Renal cortical epithelial cell (primary cell): Measurements from ENCODE around the gene GALR3. TPM values are rescaled to one million over a fixed set of nuclear protein-coding genes. Genes with fewer than 3 reads are reported as not detected.

Source experiments
- DNase-seq: peaks from one replicate; pipeline ENCODE4 v3.0.0-alpha.2; 2011; ENCODE audit warnings: low read depth
- total RNA-seq: library from RNA; depleted of rRNA; stranded (reverse); fragments of >200 nt; gene quantifications from 2 replicates; pipeline ENCODE4 v1.2.3, GENCODE V29; 2014

Gene GALR3
- total RNA-seq, 1 donor from 2014 or later, result not detected

DNA sequence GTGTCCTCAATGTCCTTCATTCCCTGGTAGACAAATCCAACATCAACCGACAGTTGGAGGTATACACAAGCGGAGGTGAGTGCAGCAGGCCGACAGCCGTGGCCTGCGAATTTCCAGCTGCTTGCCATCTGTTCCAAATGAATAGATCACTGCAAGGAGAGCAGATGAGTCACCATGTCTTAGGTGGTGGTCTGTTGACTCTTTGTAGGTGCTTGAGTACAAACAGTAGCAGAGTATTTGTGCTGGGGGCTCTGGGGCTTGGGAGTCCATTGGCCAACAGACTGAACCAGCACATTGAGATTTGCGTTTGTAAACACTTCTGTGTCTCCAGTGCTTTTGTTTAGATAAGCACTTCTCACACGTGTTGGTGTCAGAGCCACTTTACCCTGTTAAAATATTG, 47.1 kb downstream of the GALR3 start:
- no peak for DNase-seq

Other genes starting within 250 kb of the GALR3 start
- gene LGALS2, start 243.3 kb upstream of the GALR3 start, total RNA-seq, result not detected in 2 replicates
- gene GGA1, start 214.5 kb upstream of the GALR3 start, total RNA-seq, result 45.5 and 57.9 TPM in 2 replicates
- gene SH3BP1, start 183.7 kb upstream of the GALR3 start, total RNA-seq, result 5.0 and 8.1 TPM in 2 replicates
- 6.1 and 10.6 TPM in 2 replicates for gene PDXP, start 164.7 kb upstream of the GALR3 start, total RNA-seq
- gene LGALS1, start 147.7 kb upstream of the GALR3 start, total RNA-seq, result 761 and 4,632 TPM in 2 replicates
- gene NOL12, start 137.0 kb upstream of the GALR3 start, total RNA-seq, result 18.1 and 19.6 TPM in 2 replicates
- 89.1 and 114 TPM in 2 replicates for gene TRIOBP, start 126.3 kb upstream of the GALR3 start, total RNA-seq
- 9.9 and 24.7 TPM in 2 replicates for gene GCAT, start 15.4 kb upstream of the GALR3 start, total RNA-seq
- 32.8 and 45.7 TPM in 2 replicates for gene ANKRD54, start 21.0 kb downstream of the GALR3 start, total RNA-seq
- 278 and 409 TPM in 2 replicates for gene EIF3L, start 26.0 kb downstream of the GALR3 start, total RNA-seq
- gene MICALL1, start 82.9 kb downstream of the GALR3 start, total RNA-seq, result 35.9 and 65.0 TPM in 2 replicates
- gene C22orf23, start 130.2 kb downstream of the GALR3 start, total RNA-seq, result 0.05 TPM in 1 of 2 replicates, not detected in the other
- 14.2 and 37.9 TPM in 2 replicates for gene POLR2F, start 130.3 kb downstream of the GALR3 start, total RNA-seq
- gene SOX10, start 161.2 kb downstream of the GALR3 start, total RNA-seq, result not detected in 2 replicates
- gene PICK1, start 234.0 kb downstream of the GALR3 start, total RNA-seq, result 46.9 and 52.0 TPM in 2 replicates